ENCODE data around the gene PARM1. TPM values are rescaled to one million over a fixed set of nuclear protein-coding genes. Genes with fewer than 3 reads are reported as not detected.

Gene PARM1, protein sequence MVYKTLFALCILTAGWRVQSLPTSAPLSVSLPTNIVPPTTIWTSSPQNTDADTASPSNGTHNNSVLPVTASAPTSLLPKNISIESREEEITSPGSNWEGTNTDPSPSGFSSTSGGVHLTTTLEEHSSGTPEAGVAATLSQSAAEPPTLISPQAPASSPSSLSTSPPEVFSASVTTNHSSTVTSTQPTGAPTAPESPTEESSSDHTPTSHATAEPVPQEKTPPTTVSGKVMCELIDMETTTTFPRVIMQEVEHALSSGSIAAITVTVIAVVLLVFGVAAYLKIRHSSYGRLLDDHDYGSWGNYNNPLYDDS
- total RNA-seq = 0.19 and 0.33 TPM in 2 replicates

GRCh38 chr4:74932832-74933561 is at the start of gene PARM1:
TSS of gene PARM1 (plus strand) at chr4:74933116. CDS start at chr4:74933328, 212 bp downstream.

Other genes with a start within 250 kb of the PARM1 start
- under 0.01 and 0.10 TPM in 2 replicates for gene BTC, start 138.6 kb upstream of the PARM1 start, total RNA-seq